Measurements from ENCODE around the gene FAM209A. TPM values are rescaled to one million over a fixed set of nuclear protein-coding genes. Genes with fewer than 3 reads are reported as not detected.
"Not testable (repeated sequence)": the region's sequence is repeated elsewhere in the genome, so short reads cannot be mapped to it uniquely, and the experiment has no call there.

Gene FAM209A
- under 1 TPM in 2 of 3 donors, not detected in 1; 0.26 to 0.62 TPM for polyA plus RNA-seq (ENCODE audit: insufficient read length in 3 of 3)
- long read RNA-seq, donor 1 = 0 reads
- long read RNA-seq, donor 2 = 0 reads
- long read RNA-seq, donor 3 = 0 reads
- long read RNA-seq, donor 4 = 0 reads
- long read RNA-seq, donor 5 = 0 reads
- long read RNA-seq, donor 6 = 0 reads
- long read RNA-seq, donor 7 = 0 reads
- long read RNA-seq, donor 8 = 0 reads
- long read RNA-seq, donor 9 = 0 reads
- long read RNA-seq, donor 10 = 0 reads
- long read RNA-seq, donor 11 = 0 reads
- long read RNA-seq, donor 12 = 0 reads
- long read RNA-seq, donor 13 = 0 reads
- long read RNA-seq, donor 14 = 0 reads
- long read RNA-seq, donor 15 = 0 reads
- long read RNA-seq, donor 16 = 0 reads

- DNase-seq = not testable (repeated sequence)
These were observed at the start of gene FAM209A for GRCh38 chr20:56524444-56524843. Gene FAM209A (plus strand): TSS chr20:56524744. CDS start chr20:56524809, 65 bp downstream.

DNA sequence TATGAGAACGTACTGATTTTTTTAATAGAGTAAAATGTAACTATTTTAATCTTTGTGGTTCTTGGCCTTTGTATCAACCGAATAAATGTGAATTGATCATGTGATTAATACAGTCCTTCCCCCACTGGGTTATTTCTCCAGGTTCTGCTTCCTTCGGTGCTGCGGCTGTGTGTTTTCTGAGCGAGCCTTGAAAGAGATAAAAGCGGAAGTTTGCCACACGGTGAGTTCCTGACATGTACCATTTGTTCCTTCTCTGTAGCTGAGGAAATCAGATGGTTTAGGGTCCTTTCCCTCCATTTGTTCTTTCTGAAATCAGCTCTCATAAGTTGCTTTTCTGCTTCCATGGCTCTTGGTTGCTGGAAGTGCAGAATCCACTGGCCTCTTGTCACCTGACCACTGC is 40.6 kb upstream of the FAM209A start:
- DNase-seq = no peak

GRCh38 chr20:56487216-56487615 is 37.3 kb upstream of the FAM209A start:
- no peak for DNase-seq

DNA sequence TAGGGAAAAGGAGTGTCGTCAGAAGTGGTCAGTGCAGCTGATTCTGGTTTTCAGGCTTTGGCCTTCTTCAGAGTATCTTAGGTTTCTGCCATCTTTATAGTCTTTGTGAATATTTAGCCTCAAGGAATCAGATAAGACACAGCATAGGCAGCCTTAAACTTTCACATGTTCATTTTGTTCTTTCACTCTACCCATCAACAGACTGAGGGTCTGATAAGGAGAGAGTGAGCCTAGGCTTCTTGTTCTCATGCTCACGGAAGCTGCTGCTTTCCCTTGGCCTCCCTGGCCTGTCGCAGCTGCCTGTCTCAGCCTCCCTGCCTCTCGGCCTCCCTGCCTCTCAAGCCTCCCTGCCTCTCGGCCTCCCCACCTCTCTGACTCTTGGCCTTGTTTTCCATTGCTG is 36.0 kb upstream of the FAM209A start:
- no peak for DNase-seq

DNA sequence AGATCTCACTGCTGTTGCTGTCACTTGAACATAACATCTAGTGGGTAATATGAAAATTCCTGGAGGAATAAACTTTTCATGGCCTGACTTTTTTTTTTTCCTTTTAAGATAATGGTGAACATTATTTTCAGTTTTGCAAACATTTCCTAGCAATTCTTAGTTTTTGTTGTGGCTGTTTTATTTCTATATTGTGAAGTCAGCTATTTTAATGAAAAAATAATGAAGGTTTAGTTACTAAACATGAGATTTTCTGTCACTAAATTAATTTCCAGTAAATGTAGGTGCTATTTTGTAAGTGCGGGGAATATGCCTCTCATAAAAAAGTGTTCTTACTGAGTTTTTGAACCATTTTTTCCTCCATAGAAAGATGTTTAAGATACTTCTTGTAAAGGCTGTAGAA is 23.4 kb upstream of the FAM209A start:
- DNase-seq = no peak

- DNase-seq = no peak
These were observed 20.6 kb upstream of the FAM209A start for GRCh38 chr20:56503916-56504315.

- no peak for DNase-seq
These were observed 20.1 kb upstream of the FAM209A start for GRCh38 chr20:56504373-56505005.

DNA sequence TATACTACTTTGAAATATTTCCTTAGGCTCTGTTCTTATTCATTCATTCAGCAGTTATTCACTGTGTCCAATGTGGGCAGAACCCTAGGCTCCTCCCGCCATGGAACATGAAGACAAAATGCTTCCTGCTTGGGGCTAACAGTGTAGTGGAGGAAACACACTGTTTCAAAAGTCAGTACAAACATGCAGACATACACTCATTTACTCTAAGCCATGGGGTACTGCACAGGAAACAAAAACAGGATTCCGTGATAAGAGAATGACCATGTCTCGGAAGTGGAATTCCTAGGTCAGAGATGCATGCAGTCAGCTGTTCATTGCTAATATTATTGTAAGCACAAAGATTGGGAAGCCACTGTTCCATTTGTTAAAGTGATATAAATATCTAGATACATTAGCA is 18.4 kb upstream of the FAM209A start:
- DNase-seq = no peak

GRCh38 chr20:56511926-56512325 is 12.6 kb upstream of the FAM209A start:
- no peak for DNase-seq

GRCh38 chr20:56513161-56514150 is 11.1 kb upstream of the FAM209A start:
- DNase-seq = no peak

DNA sequence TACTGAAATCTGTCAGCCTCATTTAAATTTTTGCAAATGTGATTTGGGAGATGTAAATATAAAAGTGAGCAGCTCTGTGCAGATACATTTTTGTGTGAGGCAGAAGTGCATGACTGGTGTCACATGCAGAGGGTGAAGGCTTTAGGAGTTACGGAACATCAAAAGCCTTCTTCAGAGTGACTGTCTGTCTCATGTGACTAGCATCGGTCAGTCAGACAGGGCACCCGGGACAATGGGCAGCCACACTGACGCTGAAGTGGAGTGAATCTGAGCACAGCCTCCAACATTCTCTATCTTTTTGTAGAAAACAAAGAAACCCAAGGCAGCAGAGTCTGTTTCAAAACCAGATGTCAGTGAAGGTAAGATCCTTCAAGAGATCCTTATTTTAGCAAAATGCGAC is 7.9 kb upstream of the FAM209A start:
- no peak for DNase-seq

DNA sequence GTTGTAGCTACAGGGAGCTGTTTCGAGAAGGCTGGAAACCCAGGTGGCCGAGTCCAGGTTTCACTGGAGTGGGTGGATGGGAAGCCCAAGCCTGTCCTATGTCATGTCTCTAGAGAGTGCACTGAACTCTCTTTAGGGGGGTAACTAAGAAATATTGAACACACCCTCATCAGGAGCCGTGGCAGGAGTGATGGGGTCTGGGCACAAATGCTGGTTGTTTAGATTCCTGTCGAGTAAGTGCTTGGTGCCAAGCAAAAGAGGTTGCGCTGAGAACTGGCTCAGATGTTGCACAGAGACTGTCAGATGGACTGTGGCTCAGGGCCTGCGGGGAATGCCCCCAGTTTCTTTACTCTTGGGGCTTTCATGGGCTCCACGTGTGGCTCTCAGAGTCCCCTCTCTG is 7.3 kb upstream of the FAM209A start:
- no peak for DNase-seq

- DNase-seq = no peak
These were observed 6.9 kb upstream of the FAM209A start for GRCh38 chr20:56517641-56518040.

- DNase-seq = no peak
These were observed 6.4 kb upstream of the FAM209A start for GRCh38 chr20:56518126-56518525.

DNA sequence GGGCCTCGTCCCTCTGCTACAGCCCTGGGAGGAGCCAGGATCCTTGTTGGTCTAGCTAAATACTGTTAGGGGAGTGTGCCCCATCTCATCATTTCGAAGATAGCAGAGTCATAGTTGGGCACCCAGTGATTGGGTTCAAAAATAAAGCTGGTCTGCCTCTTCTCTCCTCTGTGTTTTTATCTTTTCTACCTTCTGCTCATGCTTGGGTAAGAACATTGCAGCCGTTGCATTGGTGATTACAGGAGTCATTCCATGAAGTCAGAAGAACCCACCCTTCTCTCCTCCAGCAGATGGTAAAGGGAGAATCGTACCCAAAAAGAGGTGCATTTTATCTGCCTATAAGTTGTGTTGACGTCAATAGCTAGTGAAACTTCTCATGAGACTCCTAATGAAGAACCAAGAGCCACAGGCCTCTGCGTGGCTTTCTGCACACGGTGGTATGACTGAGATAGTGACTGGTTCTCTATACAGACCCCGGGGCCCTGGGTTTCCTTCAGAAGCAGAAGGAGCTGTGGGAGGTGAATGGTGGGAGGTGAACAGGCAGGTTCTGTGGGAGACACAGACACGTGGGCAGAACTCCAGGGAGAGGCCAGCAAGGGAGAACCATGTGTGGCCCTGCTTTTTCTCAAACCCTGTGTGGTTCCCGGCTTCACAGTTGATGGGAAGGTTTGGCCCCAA is 5.7 kb upstream of the FAM209A start:
- no peak for DNase-seq

DNA sequence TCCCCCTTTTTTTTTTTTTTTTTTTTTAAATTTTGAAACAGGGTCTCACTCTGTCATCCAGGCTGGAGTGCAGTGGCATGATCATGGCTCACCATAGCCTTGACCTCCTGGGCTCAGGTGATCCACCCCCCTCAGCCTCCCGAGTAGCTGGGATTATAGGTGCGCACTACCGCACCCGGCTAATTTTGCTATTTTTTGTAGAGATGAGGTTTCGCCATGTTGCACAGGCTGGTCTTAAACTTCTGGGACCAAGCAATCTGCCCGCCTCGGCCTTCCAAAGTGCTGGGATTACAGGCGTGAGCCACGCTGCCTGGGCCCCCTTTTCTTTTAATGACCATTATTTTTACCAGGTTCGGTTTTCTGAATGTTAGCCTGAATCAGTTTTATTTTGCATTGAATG is 5.0 kb upstream of the FAM209A start:
- DNase-seq = no peak

DNA sequence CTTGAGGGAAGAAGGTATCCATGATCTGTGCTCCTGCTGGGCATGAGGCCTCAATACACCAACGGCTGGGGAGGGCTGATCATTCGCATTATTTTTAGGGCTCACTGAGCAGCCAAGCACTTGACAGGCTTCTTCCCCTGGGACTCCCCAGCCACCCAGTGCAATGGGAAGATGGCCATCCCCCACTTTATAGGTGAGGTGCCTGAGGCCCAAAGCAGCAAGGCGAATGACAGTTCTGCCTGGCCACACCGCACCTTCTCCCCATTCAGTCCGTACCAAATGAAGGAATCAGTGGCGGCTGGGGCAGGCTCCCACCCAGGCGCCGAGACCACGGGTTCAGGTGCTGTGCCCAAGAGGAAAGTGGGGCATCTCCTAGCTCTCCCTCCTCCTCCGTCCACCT is 4.4 kb upstream of the FAM209A start:
- DNase-seq = no peak

DNA sequence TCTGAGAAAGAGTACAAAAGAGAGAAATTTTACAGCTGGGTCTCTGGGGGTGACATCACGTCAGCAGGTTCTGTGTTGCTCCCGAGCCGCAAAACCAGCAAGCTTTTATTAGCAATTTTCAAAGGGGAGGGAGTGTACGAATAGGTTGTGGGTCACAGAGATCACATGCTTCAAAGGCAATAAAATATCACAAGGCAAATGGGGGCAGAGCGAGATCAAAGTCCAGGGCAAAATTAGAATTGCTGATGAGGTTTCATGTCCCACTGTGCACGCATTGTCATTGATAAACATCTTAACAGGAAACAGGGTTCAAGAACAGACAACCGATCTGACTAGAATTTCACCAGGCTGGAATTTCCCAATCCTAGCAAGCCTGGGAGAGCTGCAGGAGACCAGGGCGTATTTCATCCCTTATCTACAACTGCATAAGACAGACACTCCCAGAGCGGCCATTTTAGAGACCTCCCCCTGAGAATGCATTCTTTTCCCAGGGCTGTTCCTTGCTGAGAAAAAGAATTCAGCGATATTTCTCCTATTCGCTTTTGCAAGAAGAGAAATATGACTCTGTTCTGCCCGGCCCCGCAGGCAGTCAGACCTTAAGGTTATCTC is 3.7 kb upstream of the FAM209A start:
- not testable (repeated sequence) for DNase-seq

- DNase-seq = no peak
These were observed 2.2 kb upstream of the FAM209A start for GRCh38 chr20:56522311-56522710.

DNA sequence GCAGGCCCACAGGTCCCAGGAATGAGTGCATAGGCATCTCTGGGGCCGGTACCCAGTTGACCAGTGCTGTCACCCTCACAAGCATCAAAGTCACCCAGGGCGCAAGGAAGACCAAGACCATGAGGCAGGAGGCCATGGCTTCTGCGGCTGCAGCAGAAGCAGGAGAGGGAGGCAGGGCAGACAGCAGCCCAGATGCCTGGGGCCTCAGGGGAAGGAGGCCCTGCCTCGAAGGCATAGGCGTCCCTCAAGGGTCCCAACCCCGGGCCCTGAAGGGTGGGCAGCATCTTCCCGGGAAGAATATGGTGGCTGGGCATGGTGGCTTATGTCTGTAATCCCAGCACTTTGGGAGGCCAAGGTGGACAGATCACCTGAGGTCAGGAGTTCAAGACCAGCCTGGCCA is 3.0 kb downstream of the FAM209A start:
- DNase-seq = no peak

DNA sequence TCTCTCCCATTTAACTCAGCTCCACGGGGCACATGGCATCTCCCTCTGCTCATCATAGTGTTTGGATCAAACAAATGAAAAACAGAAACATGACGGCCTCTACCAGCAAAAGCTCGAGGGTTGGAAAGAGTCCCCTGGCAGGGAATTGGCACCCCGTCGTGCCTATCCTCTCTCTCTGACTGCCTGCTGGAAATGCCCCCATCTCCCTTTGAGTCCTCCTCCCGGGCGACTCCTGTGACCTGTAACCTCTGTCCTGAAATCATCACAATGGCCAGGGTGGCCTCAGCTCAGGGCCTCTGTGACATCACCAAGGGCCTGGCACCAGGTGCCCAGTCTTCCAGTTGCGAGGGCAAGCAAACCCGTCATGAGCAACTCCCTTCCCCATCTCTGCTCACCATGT is 8.4 kb downstream of the FAM209A start, which contains the start of gene FAM209B:
TSS of gene FAM209B (plus strand) at position 301 of the 400 bp plus-strand sequence. CDS start at position 397, 96 bp downstream.
- not testable (repeated sequence) for DNase-seq
